H7 (cell line): Measurements from ENCODE around the gene CADM2. TPM values are rescaled to one million over a fixed set of nuclear protein-coding genes. Genes with fewer than 3 reads are reported as not detected.
A peak's percentile ranks its signal among the peaks of the same experiment; 100 is the strongest.
"Not testable (repeated sequence)": the region's sequence is repeated elsewhere in the genome, so short reads cannot be mapped to it uniquely, and the experiment has no call there.

ENCODE experiments used
- DNase-seq: peaks from one replicate; pipeline ENCODE4 v3.0.0; 2012
- H3K27me3 ChIP-seq: 2 replicates; pipeline ENCODE4 v1.6.0; 2011; ENCODE audit warnings: mild to moderate bottlenecking, low read length; ENCODE audit not compliant: control insufficient read depth, insufficient read depth
- H3K36me3 ChIP-seq: replicated peaks from 2 replicates; pipeline ENCODE4 v1.5.1; 2011; ENCODE audit warnings: low read length; ENCODE audit not compliant: control insufficient read depth, insufficient read depth
- H3K4me3 ChIP-seq: 2 replicates; pipeline ENCODE4 v1.5.1; 2011; ENCODE audit warnings: low read depth, mild to moderate bottlenecking, control low read depth, low read length, moderate library complexity; ENCODE audit not compliant: insufficient read depth
- total RNA-seq: library from RNA; depleted of rRNA; stranded (reverse); fragments of >200 nt; shearing (Covaris generic); gene quantifications from 2 replicates; pipeline ENCODE4 v1.2.3, GENCODE V29; 2014; rRNA removed

The CADM2 gene
- 1.8 and 2.7 TPM in 2 replicates for total RNA-seq

DNA sequence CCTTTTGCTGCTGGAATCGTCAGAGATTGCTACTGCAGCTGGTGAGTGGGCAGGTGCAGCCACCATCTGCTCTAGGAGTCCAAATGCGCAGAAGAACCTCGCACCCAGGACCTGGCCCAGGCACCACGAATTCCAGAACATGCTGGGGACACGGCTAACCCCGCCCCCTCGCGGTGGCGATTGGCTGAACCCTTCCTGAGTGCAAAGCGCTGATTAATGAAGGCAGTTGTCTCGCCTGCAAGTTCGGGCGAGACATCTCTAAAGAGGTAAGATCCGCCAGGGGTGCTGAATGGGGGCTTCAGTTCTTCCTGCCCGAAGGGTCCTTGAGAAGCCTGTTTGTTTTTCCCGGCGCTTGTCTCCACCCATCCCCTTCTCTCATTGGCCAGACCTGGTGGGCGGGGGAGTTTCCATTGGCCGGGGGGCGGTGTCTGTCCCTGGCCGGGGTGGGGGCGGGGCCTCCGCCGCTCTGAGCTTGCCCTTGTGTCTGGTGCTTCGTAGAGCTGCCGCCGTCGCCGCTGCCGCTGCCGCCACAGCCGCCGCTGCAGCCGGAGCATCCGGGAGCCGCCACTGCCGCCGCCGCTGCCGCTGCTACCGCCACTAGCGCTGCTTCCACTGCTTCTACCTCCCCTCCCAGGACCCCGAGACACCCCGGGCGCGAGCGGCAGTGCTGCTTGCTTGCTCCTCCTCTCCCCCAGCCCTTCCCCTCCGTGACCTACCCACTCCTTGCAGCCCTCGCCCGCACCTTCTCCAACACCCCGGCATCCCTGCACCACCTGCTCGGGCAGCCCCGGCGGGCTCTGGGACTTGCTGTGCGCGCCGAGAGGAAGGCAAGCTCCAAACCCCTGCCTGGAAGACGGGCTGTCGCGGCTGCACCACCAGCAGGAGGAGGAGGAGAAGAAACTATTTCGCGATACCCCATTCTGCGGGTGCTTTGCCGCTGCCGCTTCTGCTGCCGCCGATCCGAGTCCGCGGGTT, at the start of gene CADM2:
TSS of gene CADM2 (plus strand) at position 495 of the 975 bp plus-strand sequence.
- DNase-seq, result peak; percentile 96
- Histone ChIP-seq H3K4me3 (peak within 1 kb of the TSS; percentile 79), H3K27me3 (peaks cover 13% of the 10 kb centered on the region), H3K36me3 (no peaks in the 10 kb centered on the region)

DNA sequence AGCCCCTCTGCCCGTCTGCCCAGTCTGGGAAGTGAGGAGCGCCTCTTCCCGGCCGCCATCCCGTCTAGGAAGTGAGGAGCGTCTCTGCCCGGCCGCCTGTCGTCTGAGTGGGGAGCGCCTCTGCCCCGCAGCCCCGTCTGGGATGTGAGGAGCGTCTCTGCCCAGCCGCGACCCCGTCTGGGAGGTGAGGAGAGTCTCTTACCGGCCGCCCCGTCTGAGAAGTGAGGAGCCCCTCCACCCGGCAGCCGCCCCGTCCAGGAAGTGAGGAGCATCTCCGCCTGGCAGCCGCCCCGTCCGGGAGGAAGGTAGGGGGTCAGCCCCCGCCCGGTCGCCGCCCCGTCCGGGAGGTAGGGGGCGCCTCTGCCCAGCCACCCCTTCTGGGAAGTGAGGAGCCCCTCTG, 40.2 kb upstream of the CADM2 start:
- H3K36me3 ChIP-seq, H3K4me3 ChIP-seq, H3K27me3 ChIP-seq, DNase-seq: not testable (repeated sequence)

DNA sequence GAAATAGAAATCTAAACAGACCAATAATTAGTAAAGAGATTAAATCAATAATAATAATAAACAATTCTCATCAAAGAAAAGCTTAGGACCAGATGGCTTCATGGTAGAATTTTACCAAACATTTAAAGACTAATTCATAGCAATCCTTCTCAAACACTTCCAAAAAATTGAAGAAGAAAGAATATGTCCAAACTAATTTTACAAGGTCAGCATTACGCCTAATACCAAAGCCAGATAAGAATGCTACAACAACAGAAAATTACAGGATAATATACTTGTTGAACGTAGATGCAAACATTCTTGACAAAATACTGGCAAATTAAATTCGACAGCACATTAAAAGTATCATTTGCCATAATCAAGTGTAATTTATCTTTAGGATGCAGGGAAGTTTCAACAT, 36.1 kb upstream of the CADM2 start:
- Histone ChIP-seq H3K36me3 (no peaks in the 10 kb centered on the region), H3K27me3 (no peaks in the 10 kb centered on the region), H3K4me3 (no peak overlapping the region)
- no peak for DNase-seq

DNA sequence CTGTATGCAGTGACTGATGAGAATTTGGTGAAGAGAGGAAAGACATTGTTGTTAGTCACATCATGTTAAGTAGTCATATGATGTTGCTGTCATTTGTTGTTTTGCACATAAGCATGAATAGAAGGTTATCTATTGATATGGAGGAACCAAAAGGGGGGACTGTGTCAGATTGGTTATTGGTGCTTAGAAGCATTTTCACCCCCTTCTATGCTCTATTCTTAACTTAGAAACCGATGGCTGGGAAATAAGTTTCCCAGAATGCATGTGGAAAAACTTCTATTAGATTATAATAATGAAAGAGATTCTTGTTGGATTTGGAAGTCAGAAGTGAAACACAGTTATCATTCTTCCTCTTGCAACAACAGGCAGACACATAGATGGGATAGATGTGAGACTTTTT, 33.2 kb upstream of the CADM2 start:
- no peak overlapping the region for H3K4me3 ChIP-seq
- H3K36me3 ChIP-seq, result no peaks in the 10 kb centered on the region
- no peak for DNase-seq
- no peaks in the 10 kb centered on the region for H3K27me3 ChIP-seq

DNA sequence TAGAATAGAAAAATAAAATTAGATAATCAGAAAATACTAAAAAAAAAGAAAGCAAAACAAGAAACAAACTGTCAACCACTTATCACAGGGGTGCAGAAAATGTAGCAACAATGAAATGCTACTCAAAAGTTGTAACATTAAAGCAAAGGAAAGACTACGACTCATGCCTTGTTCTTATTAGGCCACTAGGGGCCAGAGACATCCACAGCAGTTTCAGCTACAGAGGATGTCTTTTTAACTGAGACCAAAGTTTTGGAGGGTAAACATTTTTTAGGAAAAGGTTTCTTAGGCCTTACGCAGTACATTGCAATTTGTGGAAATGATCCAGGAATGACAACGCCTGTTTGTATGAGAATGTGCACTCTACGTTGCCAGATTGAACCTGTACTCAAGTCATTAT, 15.4 kb upstream of the CADM2 start:
- Histone ChIP-seq H3K36me3 (no peaks in the 10 kb centered on the region), H3K4me3 (no peak overlapping the region), H3K27me3 (no peaks in the 10 kb centered on the region)
- DNase-seq, result peak; percentile 33

DNA sequence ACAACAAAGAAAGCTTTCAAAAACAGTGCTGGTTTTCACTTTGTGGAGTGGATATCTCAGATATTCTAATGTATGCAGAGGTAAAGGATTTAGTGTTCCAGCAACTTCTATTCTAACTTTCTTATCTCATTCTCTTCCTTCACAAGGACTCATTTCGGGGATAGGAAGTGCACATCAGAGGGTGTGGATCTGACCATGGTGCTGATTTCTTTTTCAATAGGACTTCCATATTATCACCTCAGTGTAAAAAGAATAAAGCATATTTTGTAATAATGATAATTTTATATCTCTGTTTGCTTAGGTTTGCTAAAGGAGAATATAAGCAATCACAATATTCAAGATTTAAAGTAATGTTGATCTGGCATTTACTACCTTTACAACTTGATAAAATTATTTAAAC, 12.5 kb upstream of the CADM2 start:
- Histone ChIP-seq H3K27me3 (no peaks in the 10 kb centered on the region), H3K4me3 (no peak overlapping the region), H3K36me3 (no peaks in the 10 kb centered on the region)
- peak; percentile 17 for DNase-seq

DNA sequence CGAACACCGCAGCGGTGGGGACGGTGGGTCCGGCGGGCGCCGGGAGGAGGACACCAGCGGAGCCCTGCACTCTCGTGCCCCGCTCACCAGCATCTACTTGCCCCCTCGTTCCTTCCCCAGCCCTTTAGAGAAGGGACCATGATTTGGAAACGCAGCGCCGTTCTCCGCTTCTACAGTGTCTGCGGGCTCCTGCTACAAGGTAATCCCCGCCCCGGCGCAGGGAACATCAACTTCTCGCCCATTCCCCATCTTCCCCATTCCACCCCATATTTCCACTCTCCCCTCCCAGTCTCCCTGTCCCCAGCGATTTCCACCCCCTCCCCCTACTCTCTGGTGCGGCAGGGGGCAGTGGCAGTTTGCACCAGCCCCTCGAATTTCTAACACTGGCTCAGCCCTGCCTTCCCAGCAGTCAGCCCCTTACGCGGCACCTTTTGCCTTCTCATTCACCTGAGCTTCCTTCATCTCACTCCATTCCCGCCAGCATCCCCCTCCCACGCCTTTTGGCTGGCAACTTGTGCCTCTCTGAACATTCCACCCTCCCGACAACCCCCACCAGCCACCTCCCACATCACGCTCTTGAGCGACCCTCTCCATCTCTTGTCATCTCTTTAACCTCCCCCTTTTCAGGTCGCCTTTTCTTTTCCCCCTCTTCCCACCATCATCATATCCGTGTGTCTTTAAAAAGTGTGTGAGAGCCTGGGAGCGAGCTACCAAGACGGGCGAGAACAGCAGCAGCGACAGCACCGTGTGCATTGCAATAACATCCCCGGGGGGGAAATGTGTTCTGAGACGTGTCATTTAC, 882 bp downstream of the CADM2 start:
- peaks cover 13% of the 10 kb centered on the region for H3K27me3 ChIP-seq
- H3K4me3 ChIP-seq, result peak overlapping the region; percentile 79
- peak; percentile 62 for DNase-seq
- no peaks in the 10 kb centered on the region for H3K36me3 ChIP-seq

DNA sequence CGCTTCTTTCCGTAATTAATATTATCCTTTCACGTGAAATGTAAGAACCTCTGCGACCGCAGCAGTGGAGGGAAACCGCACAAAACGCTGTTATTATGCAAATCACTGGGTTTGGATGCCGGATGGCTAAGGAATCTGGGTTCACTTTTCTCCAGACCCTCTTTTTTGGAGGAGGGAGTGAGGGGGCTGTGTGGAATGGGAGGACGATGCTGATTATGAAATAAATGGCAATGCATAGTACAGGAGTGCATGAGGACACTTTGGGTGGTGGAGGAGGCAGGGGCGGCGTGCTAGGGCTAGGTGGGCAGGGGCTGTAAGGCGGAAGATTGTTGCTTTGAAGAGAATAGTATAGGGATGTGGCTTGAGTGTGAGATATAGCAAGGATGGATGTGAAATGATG, 1.8 kb downstream of the CADM2 start:
- peaks cover 13% of the 10 kb centered on the region for H3K27me3 ChIP-seq

DNA sequence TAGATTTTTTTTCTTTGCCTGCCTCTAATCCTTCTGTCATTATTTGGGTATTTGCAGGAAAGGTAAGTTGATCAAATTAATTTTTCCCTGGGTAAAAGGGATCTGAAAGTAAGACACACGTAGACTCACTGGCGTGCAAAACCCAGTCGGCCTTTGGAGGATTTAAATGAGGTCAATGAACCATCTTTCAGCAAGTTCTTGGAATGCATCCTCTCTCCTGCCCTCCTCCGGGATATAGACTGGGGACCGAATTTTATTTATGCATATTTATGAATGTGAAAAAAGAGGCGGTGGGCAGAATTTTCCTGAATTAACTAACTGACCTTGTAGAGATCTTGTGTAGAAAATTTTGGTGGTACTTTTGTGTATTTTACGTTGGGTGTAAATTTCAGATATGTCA, 2.2 kb downstream of the CADM2 start:
- no peak for DNase-seq
- peaks cover 13% of the 10 kb centered on the region for H3K27me3 ChIP-seq
- H3K4me3 ChIP-seq, result peak overlapping the region; percentile 79; the same call in 1 of the 2 replicates
- H3K36me3 ChIP-seq, result no peaks in the 10 kb centered on the region

More for the DNA sequence above, 1.8 kb downstream of the CADM2 start:
- Histone ChIP-seq H3K36me3 (no peaks in the 10 kb centered on the region), H3K4me3 (peak overlapping the region; percentile 79)
- no peak for DNase-seq

DNA sequence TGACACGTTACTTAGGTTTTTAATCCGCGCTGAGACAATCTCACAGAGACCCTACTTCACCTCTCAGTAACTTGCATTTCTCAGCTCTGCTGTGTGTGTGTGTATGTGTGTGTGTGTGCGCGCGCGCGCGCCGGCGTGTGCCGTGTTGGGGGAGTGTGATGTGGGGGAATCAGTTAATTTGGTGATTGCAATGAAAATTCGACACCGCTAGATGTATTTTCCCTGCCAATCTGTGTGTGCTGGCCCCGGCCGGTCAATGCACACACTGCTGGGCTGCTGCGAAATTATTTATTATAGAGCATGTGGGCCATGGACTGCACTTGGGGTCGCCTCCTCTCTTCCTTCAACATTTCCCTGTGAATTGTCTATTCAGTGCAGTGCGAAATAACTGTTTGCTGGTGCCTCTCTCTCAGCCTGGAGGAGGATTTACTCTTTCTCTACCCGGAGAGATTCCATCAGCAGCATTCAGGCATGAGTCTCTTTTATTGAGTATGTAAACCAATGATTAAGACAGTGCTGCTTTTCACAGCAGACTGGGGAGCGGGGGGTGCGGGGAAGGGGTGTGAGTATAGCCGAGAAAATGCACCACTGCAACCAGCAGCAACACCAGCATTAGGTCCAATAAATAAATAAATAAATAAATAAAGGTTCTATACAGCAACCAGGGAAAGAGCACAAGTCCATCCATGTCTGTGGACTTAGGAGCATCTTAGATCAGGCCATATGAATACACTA, 2.9 kb downstream of the CADM2 start:
- no peak for DNase-seq
- Histone ChIP-seq H3K4me3 (peak overlapping the region; percentile 79; the same call in 1 of the 2 replicates), H3K27me3 (peaks cover 13% of the 10 kb centered on the region), H3K36me3 (no peaks in the 10 kb centered on the region)

DNA sequence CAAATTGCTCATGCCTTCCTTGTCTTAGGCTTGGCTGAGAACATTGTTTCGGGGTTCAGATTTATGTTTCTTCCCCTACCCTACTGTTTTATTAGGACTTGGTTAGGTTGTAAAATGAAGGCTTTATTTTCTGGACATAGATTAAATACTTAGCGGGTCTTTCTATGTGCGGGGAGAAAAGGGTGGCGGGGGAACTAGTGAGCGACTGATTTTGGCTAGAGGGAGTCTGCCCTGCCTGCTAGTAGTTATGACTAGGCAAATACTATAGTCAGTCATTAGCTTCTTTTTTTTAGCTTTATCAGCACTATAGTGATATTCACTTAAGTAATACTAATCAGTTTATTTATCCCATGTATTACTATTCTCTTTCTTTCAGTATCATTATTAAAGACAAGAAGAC, 3.6 kb downstream of the CADM2 start:
- DNase-seq, result no peak
- Histone ChIP-seq H3K27me3 (peaks cover 13% of the 10 kb centered on the region), H3K4me3 (no peak overlapping the region), H3K36me3 (no peaks in the 10 kb centered on the region)

DNA sequence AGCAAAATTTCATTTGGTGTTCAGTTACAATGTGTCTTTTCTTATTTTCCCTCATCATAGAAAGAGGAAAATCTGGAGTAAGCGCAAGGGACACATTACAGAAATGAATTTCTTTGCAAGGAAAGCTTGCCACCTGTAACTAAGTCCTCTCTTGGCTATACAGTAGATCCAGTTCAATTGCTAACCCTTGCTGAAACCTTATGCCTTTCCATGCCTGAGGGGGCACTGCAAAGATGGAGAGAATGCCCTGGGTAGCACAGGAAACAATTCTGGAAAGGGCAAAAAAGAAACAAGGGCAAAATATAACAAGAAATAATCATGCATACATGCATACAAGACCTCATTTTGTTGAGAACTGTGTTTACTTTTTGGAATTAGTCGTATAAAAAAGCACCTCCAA, 4.3 kb downstream of the CADM2 start:
- Histone ChIP-seq H3K27me3 (peaks cover 13% of the 10 kb centered on the region), H3K36me3 (no peaks in the 10 kb centered on the region), H3K4me3 (no peak overlapping the region)
- DNase-seq, result no peak

DNA sequence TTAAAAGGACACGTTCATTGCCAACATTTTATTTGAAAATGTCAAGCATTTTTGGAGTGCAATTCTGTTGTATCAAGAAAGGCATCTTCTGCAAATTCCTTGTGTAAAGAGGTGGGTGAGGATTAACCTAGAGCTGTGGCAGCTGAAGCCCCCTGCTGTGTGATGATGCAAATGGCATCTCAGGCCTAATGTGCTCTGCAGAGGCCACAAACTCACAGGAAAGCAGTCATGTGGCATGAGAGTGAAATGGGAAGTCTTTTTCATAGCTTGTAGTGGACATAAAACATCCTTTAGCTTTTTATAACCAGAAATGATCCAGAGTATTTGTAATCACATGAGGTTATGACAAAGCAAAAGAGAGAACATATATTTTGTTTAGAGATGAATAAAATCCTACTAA, 6.4 kb downstream of the CADM2 start:
- Histone ChIP-seq H3K36me3 (no peaks in the 10 kb centered on the region), H3K4me3 (no peak overlapping the region), H3K27me3 (peaks cover 13% of the 10 kb centered on the region)
- DNase-seq, result peak; percentile 70
